ENCODE data around the gene NEK4. TPM values are rescaled to one million over a fixed set of nuclear protein-coding genes. Genes with fewer than 3 reads are reported as not detected.

NEK4 gene
- polyA plus RNA-seq, 1 of the 3 experiments (the other 2 are of a cell fraction) = 8.8 TPM

DNA sequence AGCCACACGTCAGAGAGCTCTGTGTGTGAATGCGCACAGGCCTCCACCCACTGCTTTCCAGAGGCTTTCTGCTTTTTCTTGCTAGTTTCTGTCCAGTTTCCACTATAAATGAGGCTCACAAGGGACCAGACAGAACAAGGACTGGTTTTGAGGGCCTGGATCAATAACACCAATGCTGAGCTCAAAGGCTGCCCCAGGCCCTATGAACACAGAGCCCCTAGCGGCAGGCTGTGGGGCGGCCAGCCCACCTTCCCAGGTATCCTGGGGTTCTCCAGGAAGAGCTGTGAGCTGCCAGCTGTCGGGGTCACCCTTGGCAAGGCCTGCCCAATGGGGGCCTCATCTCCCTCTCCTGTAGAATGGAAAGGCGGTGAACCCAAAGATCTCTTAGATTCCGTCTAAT lies 21.7 kb upstream of the NEK4 start:
- WGBS (ENCODE audit: low lambda C conversion rate) = 88% methylated on average over 3 of the region's 7 CpGs
- H2AFZ ChIP-seq (ENCODE audit: low read depth) = no peak overlapping the region

GRCh38 chr3:52791928-52792327 lies 21.2 kb upstream of the NEK4 start:
- 64% methylated on average over 3 of the region's 4 CpGs for WGBS (ENCODE audit: low lambda C conversion rate)
- Histone ChIP-seq H3F3A (replicated peaks; ENCODE audit: insufficient read depth) (no peaks in the 10 kb centered on the region), H3K9ac (no peak overlapping the region), H3K27me3 (ENCODE audit: insufficient read depth) (no peaks in the 10 kb centered on the region), H3K36me3 (replicated peaks in 1 of 2; ENCODE audit: control insufficient read depth in 1 of 2, insufficient read depth in 2 of 2, low read length in 1 of 2) (no peaks in the 10 kb centered on the region), H3K4me3 (ENCODE audit: low read depth in 2 of 2, low read length in 1 of 2) (no peak overlapping the region), H3K9me3 (no peaks in the 10 kb centered on the region), H2AFZ (ENCODE audit: low read depth) (no peak overlapping the region), H3K27ac (ENCODE audit: low read depth in 2 of 2, low read length in 1 of 2) (no peak overlapping the region), H3K4me1 (ENCODE audit: control insufficient read depth in 1 of 2, insufficient read depth in 2 of 2, low read depth in 1 of 2, low read length in 1 of 2) (peaks cover 0 to 3% of the 10 kb centered on the region in 2 experiments; a peak in 1 of 4 replicates), H3K9me2 (no peaks in the 10 kb centered on the region), H3K4me2 (no peak overlapping the region), H4K20me1 (ENCODE audit: insufficient read depth) (no peaks in the 10 kb centered on the region), H3K79me2 (ENCODE audit: insufficient read depth) (no peaks in the 10 kb centered on the region)
- POLR2A ChIA-PET = interaction anchor here (1.8 kb wide), 1 partner anchor 11 kb away, joined by 6 read pairs; no protein-coding TSS in a partner anchor
- no peak for DNase-seq
- CTCF ChIA-PET = interaction anchor here (1.2 to 1.3 kb wide), 2 partner anchors 14 to 54 kb away, joined by 3 to 5 read pairs; no protein-coding TSS in a partner anchor
- no peak for TF ChIP-seq FOXJ3 (CRISPR knock-in tag; IDR thresholded peaks at IDR 0.05)
- TF ChIP-seq TCF12 (IDR thresholded peaks at IDR 0.05) = no peak
- TF ChIP-seq GATA2 (CRISPR knock-in tag; IDR thresholded peaks at IDR 0.05) = no peak
- no peak for TF ChIP-seq NFIC (IDR thresholded peaks at IDR 0.05; ENCODE audit: borderline replicate concordance)
- TF ChIP-seq TAF1 (IDR thresholded peaks at IDR 0.05; ENCODE audit: borderline replicate concordance, low read depth, low read length) = no peak
- TF ChIP-seq SMC3 (IDR thresholded peaks at IDR 0.05; ENCODE audit: low read depth, low read length) = no peak
- TF ChIP-seq, protein P1, sequence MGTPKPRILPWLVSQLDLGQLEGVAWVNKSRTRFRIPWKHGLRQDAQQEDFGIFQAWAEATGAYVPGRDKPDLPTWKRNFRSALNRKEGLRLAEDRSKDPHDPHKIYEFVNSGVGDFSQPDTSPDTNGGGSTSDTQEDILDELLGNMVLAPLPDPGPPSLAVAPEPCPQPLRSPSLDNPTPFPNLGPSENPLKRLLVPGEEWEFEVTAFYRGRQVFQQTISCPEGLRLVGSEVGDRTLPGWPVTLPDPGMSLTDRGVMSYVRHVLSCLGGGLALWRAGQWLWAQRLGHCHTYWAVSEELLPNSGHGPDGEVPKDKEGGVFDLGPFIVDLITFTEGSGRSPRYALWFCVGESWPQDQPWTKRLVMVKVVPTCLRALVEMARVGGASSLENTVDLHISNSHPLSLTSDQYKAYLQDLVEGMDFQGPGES (IDR thresholded peaks at IDR 0.05; ENCODE audit: low read depth, low read length) = no peak
- TF ChIP-seq FOSL2 (IDR thresholded peaks at IDR 0.05; ENCODE audit: borderline replicate concordance, low read depth) = no peak
- no peak for TF ChIP-seq FOXM1 (IDR thresholded peaks at IDR 0.05; ENCODE audit: low read depth)
- no peak for TF ChIP-seq YY1 (IDR thresholded peaks at IDR 0.05; ENCODE audit: low read depth)
- TF ChIP-seq GABPA (IDR thresholded peaks at IDR 0.05; ENCODE audit: low read depth) = no peak
- no peak for TF ChIP-seq EZH2phosphoT487 (IDR thresholded peaks at IDR 0.05; ENCODE audit: borderline replicate concordance, low read depth)
- TF ChIP-seq, protein P2, sequence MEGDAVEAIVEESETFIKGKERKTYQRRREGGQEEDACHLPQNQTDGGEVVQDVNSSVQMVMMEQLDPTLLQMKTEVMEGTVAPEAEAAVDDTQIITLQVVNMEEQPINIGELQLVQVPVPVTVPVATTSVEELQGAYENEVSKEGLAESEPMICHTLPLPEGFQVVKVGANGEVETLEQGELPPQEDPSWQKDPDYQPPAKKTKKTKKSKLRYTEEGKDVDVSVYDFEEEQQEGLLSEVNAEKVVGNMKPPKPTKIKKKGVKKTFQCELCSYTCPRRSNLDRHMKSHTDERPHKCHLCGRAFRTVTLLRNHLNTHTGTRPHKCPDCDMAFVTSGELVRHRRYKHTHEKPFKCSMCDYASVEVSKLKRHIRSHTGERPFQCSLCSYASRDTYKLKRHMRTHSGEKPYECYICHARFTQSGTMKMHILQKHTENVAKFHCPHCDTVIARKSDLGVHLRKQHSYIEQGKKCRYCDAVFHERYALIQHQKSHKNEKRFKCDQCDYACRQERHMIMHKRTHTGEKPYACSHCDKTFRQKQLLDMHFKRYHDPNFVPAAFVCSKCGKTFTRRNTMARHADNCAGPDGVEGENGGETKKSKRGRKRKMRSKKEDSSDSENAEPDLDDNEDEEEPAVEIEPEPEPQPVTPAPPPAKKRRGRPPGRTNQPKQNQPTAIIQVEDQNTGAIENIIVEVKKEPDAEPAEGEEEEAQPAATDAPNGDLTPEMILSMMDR (IDR thresholded peaks at IDR 0.05) = no peak
- no peak for TF ChIP-seq MAX (IDR thresholded peaks at IDR 0.05; ENCODE audit: low read depth)
- no peak for TF ChIP-seq ZBTB33 (IDR thresholded peaks at IDR 0.05; ENCODE audit: borderline replicate concordance, low read depth)
- TF ChIP-seq RXRA (IDR thresholded peaks at IDR 0.05; ENCODE audit: borderline replicate concordance, low read depth) = no peak
- TF ChIP-seq RCOR1 (IDR thresholded peaks at IDR 0.05; ENCODE audit: low read length) = no peak
- no peak for TF ChIP-seq SIN3A (IDR thresholded peaks at IDR 0.05; ENCODE audit: borderline replicate concordance, low read depth, low read length)
- TF ChIP-seq REST (IDR thresholded peaks at IDR 0.05; ENCODE audit: low read depth, low read length) = no peak

More for the DNA sequence above, 21.7 kb upstream of the NEK4 start:
- H3K27me3 ChIP-seq (ENCODE audit: insufficient read depth) = no peaks in the 10 kb centered on the region
- no peak for DNase-seq
- no peak overlapping the region for H3K9ac ChIP-seq
- H3K9me2 ChIP-seq = no peaks in the 10 kb centered on the region
- no peaks in the 10 kb centered on the region for H3K79me2 ChIP-seq (ENCODE audit: insufficient read depth)
- no peaks in the 10 kb centered on the region for H3K9me3 ChIP-seq
- no peak overlapping the region for H3K4me3 ChIP-seq (ENCODE audit: low read depth in 2 of 2, low read length in 1 of 2)
- TF ChIP-seq MXI1 (IDR thresholded peaks at IDR 0.05; ENCODE audit: low read depth, low read length) = no peak
- no peaks in the 10 kb centered on the region for H3F3A ChIP-seq (replicated peaks; ENCODE audit: insufficient read depth)
- H3K4me1 ChIP-seq (ENCODE audit: control insufficient read depth in 1 of 2, insufficient read depth in 2 of 2, low read depth in 1 of 2, low read length in 1 of 2) = peaks cover 0 to 3% of the 10 kb centered on the region in 2 experiments; a peak in 1 of 4 replicates
- H3K36me3 ChIP-seq (replicated peaks in 1 of 2; ENCODE audit: control insufficient read depth in 1 of 2, insufficient read depth in 2 of 2, low read length in 1 of 2) = no peaks in the 10 kb centered on the region
- no peak overlapping the region for H3K4me2 ChIP-seq
- no peaks in the 10 kb centered on the region for H4K20me1 ChIP-seq (ENCODE audit: insufficient read depth)
- H3K27ac ChIP-seq (ENCODE audit: low read depth in 2 of 2, low read length in 1 of 2) = no peak overlapping the region
- POLR2A ChIA-PET = interaction anchor here (1.8 kb wide), 1 partner anchor 12 kb away, joined by 6 read pairs; no protein-coding TSS in a partner anchor
- CTCF ChIA-PET = interaction anchor here (1.2 to 1.3 kb wide), 2 partner anchors 14 to 54 kb away, joined by 3 to 5 read pairs; no protein-coding TSS in a partner anchor
